ENCODE measurements around the gene TSN. TPM values are rescaled to one million over a fixed set of nuclear protein-coding genes. Genes with fewer than 3 reads are reported as not detected.

Gene TSN
- total and polyA plus RNA-seq, 9 of the 15 experiments (the other 6 are each of a cell fraction or from before 2014, with no cell fraction given): 63.2 to 152 (median 95.2) TPM

- TF ChIP-seq MGA (IDR thresholded peaks at IDR 0.05): peak; percentile 48
- TF ChIP-seq ZBTB33 (CRISPR knock-in tag; IDR thresholded peaks at IDR 0.05): no peak
- TF ChIP-seq CHD1 (IDR thresholded peaks at IDR 0.05; ENCODE audit: low read length): no peak
- no peak for TF ChIP-seq ZNF239 (CRISPR knock-in tag; IDR thresholded peaks at IDR 0.05)
- no peak for TF ChIP-seq ZNF133 (CRISPR knock-in tag; IDR thresholded peaks at IDR 0.05)
- no peak for TF ChIP-seq GATAD2B (IDR thresholded peaks at IDR 0.05; ENCODE audit: borderline replicate concordance)
- no peak for TF ChIP-seq DIDO1 (tag; IDR thresholded peaks at IDR 0.05; ENCODE audit: low read depth)
- TF ChIP-seq CHD2 (IDR thresholded peaks at IDR 0.05; ENCODE audit: low read depth, low read length): peak; percentile 43; the same call in 1 of the 2 replicates
- peak; percentile 63; the same call in 1 of the 2 replicates for TF ChIP-seq ETV1 (tag; conservative IDR thresholded peaks at IDR 0.05; ENCODE audit: low read depth)
- TF ChIP-seq ZNF24 (IDR thresholded peaks at IDR 0.05): no peak
- peak; percentile 61 for TF ChIP-seq HCFC1 (IDR thresholded peaks at IDR 0.05; ENCODE audit: low read depth, low read length)
- TF ChIP-seq MYC (IDR thresholded peaks at IDR 0.05; ENCODE audit: low read depth, low read length): peak; percentile 98
- peak; percentile 95 for TF ChIP-seq MYC (CRISPR knock-in tag; IDR thresholded peaks at IDR 0.05; ENCODE audit: borderline replicate concordance, low read depth)
- TF ChIP-seq ZNF212 (CRISPR knock-in tag; IDR thresholded peaks at IDR 0.05): no peak
- peak; percentile 97 for TF ChIP-seq RBFOX2 (IDR thresholded peaks at IDR 0.05; ENCODE audit: low read depth, low read length)
These were observed 18.8 kb upstream of the TSN start, which contains the start of gene NIFK (continued) for GRCh38 chr2:121736462-121737336.
